Hematopoietic multipotent progenitor cell treated with erythropoietin and hydrocortisone succinate and interleukin-3 and kit ligand, for 4 days (in vitro differentiated cells): ENCODE results near the gene LST1.

Source experiments
- DNase-seq: peaks from one replicate; pipeline ENCODE4 v3.0.0-alpha.2; 2015

LST1 gene

DNA sequence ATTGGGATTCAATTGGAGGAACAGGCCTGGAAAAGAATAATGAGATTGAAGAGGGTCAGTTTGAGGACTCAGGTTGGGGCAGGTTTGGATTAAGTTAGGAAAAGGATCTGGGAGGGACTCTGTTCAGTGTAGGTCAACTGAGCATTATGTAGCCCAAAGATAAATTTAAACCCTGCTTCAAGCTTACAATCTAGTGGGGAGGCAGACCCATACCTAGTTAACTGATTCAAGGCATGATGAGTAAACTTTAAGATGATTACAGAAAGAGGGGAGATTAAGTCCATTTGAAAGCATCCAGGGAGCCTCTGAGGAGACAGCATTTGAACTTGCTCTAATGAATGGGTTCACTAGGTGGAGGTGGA lies 25.4 kb upstream of the LST1 start:
- DNase-seq: no peak

DNA sequence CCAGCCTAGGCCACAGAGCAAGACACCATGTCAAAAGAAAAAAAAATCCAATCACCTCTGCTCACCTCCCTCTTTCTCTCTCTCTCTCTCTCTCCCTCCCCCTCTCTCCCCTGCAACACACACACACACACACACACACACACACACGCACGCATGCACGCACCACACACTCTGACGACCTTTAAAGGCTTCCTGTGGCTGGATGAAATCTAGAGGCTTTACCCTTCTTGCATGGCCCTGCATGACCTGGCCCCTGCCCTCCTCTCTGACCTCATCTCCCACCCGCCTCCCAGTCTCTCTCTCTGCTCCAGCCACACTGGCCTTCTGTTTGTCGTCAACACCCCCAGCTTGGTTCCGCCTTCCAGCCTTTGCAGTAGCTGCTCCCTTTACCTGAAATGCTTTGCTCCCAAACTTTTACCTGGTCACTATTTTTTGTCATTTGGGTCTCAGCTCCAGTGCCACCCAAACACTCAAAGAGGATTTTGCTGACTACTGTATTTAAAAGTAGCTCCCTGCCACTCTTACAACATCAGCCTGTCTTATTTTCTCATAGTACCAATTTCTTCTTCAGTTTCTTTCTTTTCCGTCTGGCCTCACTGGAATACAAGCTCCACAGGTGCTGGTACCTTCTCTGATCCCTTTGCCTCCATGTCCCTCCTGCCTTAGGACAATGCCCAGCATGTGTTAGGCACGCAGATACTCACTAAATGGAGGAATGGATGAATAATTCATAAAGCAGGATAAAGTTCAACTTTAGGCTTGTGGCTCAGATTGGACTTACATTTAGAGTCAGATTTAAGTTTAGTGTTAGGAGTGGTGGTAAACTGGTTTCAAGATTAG lies 18.3 kb upstream of the LST1 start:
- no peak for DNase-seq

DNA sequence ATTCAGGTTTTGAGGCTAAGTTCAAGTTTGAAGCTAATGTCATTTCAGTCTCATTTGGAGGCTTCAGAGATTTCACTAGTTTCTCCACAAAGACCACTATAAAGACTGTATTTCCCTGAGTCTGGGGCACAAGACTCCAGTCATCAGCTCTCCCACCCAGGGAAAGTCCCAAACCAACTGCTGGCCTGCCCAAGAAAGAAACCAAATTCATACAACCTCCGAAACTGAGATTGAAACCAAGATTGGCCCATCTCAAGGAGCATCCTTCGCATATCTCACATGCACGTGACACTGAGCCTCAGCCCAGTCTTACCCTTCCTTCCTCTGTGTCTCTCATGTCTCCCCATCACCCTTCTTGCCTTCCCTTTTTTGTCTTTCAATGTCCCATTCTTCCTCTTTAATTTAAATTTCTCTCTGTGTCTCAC lies 17.5 kb upstream of the LST1 start:
- no peak for DNase-seq

DNA sequence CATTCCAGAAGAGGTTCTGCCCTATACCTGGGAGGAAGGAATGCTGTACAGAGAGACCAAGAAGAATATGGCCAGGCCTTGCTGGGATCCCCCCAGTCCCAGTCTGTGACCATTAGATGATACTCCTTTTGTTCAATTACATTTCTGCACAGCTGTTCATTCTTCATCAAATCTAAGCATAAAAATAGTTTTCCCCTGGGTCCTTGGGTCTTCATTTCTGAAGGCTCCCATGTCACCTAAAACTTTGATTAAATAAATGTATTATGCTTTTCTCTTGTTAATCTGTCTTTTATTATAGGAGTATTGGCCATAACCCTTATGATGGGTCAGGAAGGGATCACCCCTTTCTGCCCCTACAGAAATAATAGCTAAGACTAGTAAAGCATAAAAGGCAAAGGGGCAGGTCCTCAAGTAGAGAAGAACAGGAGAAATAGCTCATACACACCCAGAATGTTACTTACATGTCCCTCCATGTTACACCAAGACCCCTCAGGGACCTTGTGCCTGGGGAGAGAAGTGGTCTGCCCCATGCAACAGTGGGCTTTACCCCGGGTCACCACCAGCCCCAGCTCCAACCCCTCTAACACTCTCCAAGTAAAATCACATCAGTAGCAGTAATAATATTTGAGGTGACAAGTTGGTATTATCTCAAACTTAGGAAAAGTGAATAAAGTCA lies 16.1 kb upstream of the LST1 start:
- no peak for DNase-seq

DNA sequence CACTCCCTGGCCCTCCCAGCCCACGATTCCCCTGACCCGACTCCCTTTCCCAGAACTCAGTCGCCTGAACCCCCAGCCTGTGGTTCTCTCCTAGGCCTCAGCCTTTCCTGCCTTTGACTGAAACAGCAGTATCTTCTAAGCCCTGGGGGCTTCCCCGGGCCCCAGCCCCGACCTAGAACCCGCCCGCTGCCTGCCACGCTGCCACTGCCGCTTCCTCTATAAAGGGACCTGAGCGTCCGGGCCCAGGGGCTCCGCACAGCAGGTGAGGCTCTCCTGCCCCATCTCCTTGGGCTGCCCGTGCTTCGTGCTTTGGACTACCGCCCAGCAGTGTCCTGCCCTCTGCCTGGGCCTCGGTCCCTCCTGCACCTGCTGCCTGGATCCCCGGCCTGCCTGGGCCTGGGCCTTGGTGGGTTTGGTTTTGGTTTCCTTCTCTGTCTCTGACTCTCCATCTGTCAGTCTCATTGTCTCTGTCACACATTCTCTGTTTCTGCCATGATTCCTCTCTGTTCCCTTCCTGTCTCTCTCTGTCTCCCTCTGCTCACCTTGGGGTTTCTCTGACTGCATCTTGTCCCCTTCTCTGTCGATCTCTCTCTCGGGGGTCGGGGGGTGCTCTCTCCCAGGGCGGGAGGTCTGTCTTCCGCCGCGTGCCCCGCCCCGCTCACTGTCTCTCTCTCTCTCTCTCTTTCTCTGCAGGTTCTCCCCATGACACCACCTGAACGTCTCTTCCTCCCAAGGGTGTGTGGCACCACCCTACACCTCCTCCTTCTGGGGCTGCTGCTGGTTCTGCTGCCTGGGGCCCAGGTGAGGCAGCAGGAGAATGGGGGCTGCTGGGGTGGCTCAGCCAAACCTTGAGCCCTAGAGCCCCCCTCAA lies 13.8 kb upstream of the LST1 start, which contains the start of gene LTA:
TSS of gene LTA (plus strand) at position 249 of the 871 bp plus-strand sequence. CDS start at position 703, 454 bp downstream.
- no peak for DNase-seq

DNA sequence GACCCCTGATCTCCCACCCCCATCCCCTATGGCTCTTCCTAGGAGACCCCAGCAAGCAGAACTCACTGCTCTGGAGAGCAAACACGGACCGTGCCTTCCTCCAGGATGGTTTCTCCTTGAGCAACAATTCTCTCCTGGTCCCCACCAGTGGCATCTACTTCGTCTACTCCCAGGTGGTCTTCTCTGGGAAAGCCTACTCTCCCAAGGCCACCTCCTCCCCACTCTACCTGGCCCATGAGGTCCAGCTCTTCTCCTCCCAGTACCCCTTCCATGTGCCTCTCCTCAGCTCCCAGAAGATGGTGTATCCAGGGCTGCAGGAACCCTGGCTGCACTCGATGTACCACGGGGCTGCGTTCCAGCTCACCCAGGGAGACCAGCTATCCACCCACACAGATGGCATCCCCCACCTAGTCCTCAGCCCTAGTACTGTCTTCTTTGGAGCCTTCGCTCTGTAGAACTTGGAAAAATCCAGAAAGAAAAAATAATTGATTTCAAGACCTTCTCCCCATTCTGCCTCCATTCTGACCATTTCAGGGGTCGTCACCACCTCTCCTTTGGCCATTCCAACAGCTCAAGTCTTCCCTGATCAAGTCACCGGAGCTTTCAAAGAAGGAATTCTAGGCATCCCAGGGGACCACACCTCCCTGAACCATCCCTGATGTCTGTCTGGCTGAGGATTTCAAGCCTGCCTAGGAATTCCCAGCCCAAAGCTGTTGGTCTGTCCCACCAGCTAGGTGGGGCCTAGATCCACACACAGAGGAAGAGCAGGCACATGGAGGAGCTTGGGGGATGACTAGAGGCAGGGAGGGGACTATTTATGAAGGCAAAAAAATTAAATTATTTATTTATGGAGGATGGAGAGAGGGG lies 12.6 kb upstream of the LST1 start:
- no peak for DNase-seq

DNA sequence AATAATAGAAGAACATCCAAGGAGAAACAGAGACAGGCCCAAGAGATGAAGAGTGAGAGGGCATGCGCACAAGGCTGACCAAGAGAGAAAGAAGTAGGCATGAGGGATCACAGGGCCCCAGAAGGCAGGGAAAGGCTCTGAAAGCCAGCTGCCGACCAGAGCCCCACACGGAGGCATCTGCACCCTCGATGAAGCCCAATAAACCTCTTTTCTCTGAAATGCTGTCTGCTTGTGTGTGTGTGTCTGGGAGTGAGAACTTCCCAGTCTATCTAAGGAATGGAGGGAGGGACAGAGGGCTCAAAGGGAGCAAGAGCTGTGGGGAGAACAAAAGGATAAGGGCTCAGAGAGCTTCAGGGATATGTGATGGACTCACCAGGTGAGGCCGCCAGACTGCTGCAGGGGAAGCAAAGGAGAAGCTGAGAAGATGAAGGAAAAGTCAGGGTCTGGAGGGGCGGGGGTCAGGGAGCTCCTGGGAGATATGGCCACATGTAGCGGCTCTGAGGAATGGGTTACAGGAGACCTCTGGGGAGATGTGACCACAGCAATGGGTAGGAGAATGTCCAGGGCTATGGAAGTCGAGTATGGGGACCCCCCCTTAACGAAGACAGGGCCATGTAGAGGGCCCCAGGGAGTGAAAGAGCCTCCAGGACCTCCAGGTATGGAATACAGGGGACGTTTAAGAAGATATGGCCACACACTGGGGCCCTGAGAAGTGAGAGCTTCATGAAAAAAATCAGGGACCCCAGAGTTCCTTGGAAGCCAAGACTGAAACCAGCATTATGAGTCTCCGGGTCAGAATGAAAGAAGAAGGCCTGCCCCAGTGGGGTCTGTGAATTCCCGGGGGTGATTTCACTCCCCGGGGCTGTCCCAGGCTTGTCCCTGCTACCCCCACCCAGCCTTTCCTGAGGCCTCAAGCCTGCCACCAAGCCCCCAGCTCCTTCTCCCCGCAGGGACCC lies 11.7 kb upstream of the LST1 start:
- DNase-seq: no peak

DNA sequence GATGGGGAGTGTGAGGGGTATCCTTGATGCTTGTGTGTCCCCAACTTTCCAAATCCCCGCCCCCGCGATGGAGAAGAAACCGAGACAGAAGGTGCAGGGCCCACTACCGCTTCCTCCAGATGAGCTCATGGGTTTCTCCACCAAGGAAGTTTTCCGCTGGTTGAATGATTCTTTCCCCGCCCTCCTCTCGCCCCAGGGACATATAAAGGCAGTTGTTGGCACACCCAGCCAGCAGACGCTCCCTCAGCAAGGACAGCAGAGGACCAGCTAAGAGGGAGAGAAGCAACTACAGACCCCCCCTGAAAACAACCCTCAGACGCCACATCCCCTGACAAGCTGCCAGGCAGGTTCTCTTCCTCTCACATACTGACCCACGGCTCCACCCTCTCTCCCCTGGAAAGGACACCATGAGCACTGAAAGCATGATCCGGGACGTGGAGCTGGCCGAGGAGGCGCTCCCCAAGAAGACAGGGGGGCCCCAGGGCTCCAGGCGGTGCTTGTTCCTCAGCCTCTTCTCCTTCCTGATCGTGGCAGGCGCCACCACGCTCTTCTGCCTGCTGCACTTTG lies 10.7 kb upstream of the LST1 start, which contains the start of gene TNF:
TSS of gene TNF (plus strand) at position 231 of the 567 bp plus-strand sequence. CDS start at position 408, 177 bp downstream.
- DNase-seq: no peak

DNA sequence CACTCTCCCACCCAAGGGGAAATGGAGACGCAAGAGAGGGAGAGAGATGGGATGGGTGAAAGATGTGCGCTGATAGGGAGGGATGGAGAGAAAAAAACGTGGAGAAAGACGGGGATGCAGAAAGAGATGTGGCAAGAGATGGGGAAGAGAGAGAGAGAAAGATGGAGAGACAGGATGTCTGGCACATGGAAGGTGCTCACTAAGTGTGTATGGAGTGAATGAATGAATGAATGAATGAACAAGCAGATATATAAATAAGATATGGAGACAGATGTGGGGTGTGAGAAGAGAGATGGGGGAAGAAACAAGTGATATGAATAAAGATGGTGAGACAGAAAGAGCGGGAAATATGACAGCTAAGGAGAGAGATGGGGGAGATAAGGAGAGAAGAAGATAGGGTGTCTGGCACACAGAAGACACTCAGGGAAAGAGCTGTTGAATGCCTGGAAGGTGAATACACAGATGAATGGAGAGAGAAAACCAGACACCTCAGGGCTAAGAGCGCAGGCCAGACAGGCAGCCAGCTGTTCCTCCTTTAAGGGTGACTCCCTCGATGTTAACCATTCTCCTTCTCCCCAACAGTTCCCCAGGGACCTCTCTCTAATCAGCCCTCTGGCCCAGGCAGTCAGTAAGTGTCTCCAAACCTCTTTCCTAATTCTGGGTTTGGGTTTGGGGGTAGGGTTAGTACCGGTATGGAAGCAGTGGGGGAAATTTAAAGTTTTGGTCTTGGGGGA lies 10.0 kb upstream of the LST1 start:
- no peak for DNase-seq

DNA sequence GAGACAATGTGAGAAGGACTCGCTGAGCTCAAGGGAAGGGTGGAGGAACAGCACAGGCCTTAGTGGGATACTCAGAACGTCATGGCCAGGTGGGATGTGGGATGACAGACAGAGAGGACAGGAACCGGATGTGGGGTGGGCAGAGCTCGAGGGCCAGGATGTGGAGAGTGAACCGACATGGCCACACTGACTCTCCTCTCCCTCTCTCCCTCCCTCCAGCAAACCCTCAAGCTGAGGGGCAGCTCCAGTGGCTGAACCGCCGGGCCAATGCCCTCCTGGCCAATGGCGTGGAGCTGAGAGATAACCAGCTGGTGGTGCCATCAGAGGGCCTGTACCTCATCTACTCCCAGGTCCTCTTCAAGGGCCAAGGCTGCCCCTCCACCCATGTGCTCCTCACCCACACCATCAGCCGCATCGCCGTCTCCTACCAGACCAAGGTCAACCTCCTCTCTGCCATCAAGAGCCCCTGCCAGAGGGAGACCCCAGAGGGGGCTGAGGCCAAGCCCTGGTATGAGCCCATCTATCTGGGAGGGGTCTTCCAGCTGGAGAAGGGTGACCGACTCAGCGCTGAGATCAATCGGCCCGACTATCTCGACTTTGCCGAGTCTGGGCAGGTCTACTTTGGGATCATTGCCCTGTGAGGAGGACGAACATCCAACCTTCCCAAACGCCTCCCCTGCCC lies 9.0 kb upstream of the LST1 start:
- DNase-seq: no peak

DNA sequence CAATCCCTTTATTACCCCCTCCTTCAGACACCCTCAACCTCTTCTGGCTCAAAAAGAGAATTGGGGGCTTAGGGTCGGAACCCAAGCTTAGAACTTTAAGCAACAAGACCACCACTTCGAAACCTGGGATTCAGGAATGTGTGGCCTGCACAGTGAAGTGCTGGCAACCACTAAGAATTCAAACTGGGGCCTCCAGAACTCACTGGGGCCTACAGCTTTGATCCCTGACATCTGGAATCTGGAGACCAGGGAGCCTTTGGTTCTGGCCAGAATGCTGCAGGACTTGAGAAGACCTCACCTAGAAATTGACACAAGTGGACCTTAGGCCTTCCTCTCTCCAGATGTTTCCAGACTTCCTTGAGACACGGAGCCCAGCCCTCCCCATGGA lies 8.5 kb upstream of the LST1 start:
- DNase-seq: no peak

DNA sequence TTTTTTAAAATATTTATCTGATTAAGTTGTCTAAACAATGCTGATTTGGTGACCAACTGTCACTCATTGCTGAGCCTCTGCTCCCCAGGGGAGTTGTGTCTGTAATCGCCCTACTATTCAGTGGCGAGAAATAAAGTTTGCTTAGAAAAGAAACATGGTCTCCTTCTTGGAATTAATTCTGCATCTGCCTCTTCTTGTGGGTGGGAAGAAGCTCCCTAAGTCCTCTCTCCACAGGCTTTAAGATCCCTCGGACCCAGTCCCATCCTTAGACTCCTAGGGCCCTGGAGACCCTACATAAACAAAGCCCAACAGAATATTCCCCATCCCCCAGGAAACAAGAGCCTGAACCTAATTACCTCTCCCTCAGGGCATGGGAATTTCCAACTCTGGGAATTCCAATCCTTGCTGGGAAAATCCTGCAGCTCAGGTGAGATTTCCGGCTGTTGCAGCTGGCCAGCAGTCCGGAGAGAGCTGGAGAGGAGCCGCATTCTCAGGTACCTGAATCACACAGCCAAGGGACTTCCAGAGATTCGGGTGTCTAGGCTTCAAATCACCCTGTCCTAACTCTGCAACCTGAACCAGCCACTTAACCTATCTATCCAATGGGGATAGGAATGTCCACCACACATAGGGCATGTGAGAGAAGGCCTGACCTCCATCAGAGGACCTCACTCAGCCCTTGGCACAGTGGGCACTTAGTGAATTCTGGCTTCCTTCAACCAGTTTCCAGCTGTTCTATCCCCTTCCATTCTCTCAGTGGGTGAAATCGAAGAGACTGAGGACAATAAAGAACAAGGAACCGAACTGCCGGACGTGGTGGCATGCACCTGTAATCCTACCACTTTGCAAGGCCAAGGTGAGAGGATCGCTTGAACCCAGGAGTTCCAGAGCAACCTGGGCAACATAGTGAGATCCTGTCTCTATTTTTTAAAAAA lies 7.6 kb upstream of the LST1 start:
- no peak for DNase-seq

DNA sequence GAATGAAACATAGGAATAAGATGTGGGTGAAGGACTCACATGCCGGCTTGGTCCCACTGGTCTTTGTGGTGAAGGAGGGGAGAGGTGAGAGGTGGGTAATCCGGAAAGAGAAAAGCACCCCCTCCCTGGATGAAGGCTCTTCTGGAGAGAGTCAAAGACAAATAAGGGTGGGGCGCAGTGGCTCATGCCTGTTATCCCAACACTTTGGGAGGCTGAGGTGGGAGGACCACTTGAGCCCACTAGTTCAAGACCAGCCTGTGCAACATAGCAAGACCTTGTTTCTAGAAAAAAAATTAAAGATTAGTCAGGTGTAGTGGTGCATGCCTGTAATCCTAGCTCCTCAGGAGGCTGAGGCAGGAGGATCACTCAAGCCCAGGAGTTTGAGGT lies 7.0 kb upstream of the LST1 start:
- DNase-seq: no peak

DNA sequence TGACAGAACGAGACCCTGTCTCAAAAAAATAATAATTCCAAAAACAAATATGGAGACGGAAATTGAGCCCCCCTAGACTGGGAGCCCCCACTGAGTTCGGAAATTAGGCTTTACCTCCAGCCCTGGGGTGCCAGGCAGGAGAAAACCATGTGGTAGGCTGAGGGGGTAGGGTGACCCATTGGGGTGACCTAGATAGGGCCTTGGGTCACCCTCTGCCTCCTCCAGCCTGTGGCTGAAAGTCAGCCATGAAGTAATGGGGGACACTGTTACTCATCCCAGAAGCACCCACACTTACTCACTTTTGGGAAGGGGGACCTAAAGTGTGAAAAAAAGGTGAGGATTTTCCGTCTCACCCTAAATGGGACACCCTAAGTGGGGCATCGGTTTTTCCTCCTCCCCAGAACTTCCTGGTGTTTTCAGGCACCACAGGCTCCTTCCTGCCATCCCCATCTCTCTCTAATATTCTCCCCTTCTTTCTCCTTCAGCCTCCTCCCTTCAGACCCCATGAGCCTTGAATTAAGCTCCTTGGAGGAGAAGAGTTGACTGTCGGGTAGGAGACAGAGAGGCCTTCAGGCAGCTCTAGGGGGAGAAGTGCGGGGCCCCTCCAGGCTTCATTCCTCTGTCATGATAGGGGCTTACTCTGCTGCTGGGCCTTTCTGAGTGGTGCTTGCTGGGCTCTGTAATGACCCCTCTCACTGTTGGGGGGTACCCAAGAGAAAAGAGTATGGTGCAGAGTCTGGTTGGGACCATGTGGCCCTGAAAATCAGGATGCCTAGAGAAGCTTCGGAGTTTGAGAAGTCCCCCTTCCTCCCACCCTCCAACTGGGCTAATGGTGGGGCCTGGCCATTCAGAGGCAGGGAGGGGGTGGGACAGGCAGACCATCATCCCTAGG lies 6.3 kb upstream of the LST1 start:
- no peak for DNase-seq

DNA sequence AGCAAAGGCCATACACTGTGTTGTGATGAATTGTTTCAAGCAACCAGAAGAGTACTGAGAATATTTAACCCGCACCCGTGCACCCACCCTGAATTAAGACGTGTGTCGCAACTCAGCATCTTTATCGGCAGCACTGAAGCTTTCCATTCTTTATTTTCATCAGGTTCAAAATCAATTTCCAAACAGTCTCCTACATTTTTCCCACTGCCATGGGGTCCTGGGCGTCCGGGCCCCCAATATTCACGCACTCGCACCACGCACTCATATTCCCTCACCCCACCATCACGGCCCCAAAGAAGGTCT lies 5.7 kb upstream of the LST1 start:
- no peak for DNase-seq

DNA sequence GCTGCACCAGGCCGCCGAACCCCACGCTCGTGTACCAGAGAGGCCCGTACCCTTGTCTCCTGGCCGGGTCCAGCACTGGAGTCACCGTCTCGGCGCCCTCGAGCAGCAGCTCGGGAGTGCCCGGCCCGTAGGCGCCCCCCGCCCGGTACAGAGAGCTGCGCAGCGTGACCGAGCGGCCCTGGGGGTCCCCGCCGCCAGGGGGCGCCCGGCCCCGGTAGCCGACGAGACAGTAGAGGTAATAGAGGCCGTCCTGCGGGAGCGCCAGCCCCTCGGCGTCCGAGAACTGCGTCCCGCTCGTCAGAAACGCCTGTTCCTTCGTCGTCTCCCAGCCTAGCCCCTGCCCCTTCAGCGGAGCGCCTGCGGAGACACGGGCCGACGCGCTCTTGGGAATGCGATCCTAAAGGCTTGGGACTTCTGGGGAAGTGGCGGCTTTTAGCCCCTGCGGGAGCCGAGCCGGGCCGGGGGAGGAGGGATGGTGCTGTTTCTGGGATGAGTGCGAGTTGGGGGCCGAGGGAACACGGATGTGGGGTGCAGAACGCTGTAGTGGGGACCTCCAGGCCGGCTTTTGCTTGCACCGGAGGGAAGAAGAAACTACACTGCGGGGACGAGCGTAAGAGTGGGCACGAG lies 5.2 kb upstream of the LST1 start:
- peak; percentile 92 for DNase-seq
